Lower leg skin (tissue), 4 donors: ENCODE data around the gene BCO1. TPM values are rescaled to one million over a fixed set of nuclear protein-coding genes. Genes with fewer than 3 reads are reported as not detected.

Experiments
- DNase-seq, 2 donors: peaks; one replicate each; pipeline ENCODE4 v3.0.0-alpha.2; 2019; ENCODE audit warnings: low spot score in 2 of 2
- H3K4me3 ChIP-seq: fragments of 200-600 bp; sonication (generic); 2 replicates; pipeline ENCODE4 v1.5.1; 2017; ENCODE audit warnings: mild to moderate bottlenecking, low read depth; ENCODE audit not compliant: poor library complexity, severe bottlenecking
- CTCF ChIP-seq, 3 donors: fragments of 450-650 bp; IDR thresholded peaks; one replicate each; pipeline ENCODE4 v1.5.1; 2016; ENCODE audit warnings: antibody characterized with exemption in 3 of 3, mild to moderate bottlenecking in 3 of 3, moderate library complexity in 2 of 3
- POLR2A ChIP-seq, 2 donors: fragments of 450-650 bp; IDR thresholded peaks; one replicate each; pipeline ENCODE4 v1.6.1; 2016 to 2017; ENCODE audit warnings: antibody characterized with exemption in 2 of 2, mild to moderate bottlenecking in 1 of 2, moderate library complexity in 1 of 2
- WGBS, 2 donors: methylation state at CpG; one replicate each; pipeline ENCODE4 v1.1.5; 2018; 5-methylcytosine and 5-hydroxymethylcytosine counted together
- intact Hi-C: fragments of 100-400 bp; cut with DNase I; formaldehyde crosslinking; loops from one replicate; pipeline ENCODE4 v1.15.0; 2023; ENCODE audit warnings: low total_unique reads
- total RNA-seq, 4 donors: library from RNA; depleted of rRNA; stranded (reverse); fragments of >200 nt; gene quantifications; one replicate each; pipeline ENCODE4 v1.1.0, GENCODE V29; 2016

The BCO1 gene
- total RNA-seq, 4 donors from 2014 or later: 0.12 to 0.29 TPM; not detected in 2

- TF ChIP-seq CTCF (IDR thresholded peaks at IDR 0.05) (no peak), POLR2A (IDR thresholded peaks at IDR 0.05) (no peak)
- no peak overlapping the region for H3K4me3 ChIP-seq
- WGBS, 2 donors: 91 to 97% methylated on average over 5 of the region's 5 CpGs
- no peak for DNase-seq
- intact Hi-C loops: no loop called here
Measured at GRCh38 chr16:81268509-81268908, 30.0 kb downstream of the BCO1 start.

GRCh38 chr16:81273223-81273950 is 34.9 kb downstream of the BCO1 start:
- H3K4me3 ChIP-seq: no peak overlapping the region
- WGBS, 2 donors: 59 to 75% methylated on average over 10 of the region's 10 CpGs
- intact Hi-C loops: no loop called here
- no peak for DNase-seq
- TF ChIP-seq POLR2A (IDR thresholded peaks at IDR 0.05): no peak
- TF ChIP-seq CTCF (IDR thresholded peaks at IDR 0.05): no peak

GRCh38 chr16:81275064-81275532 is 36.6 kb downstream of the BCO1 start:
- no peak for DNase-seq
- TF ChIP-seq CTCF (IDR thresholded peaks at IDR 0.05): no peak
- TF ChIP-seq POLR2A (IDR thresholded peaks at IDR 0.05): no peak
- intact Hi-C loops: no loop called here

GRCh38 chr16:81275795-81276194 is 37.3 kb downstream of the BCO1 start:
- H3K4me3 ChIP-seq: no peak overlapping the region
- TF ChIP-seq POLR2A (IDR thresholded peaks at IDR 0.05) (no peak), CTCF (IDR thresholded peaks at IDR 0.05) (no peak)
- 63% methylated on average over 5 to 9 of the region's 9 CpGs for WGBS, 2 donors
- intact Hi-C loops: no loop called here
- no peak for DNase-seq

More at GRCh38 chr16:81275064-81275532, 36.6 kb downstream of the BCO1 start:
- WGBS, 2 donors: 77 to 79% methylated on average over 9 of the region's 9 CpGs
- H3K4me3 ChIP-seq: no peak overlapping the region

- TF ChIP-seq CTCF (IDR thresholded peaks at IDR 0.05): no peak
- TF ChIP-seq POLR2A (IDR thresholded peaks at IDR 0.05): no peak
- no peak overlapping the region for H3K4me3 ChIP-seq
- no peak for DNase-seq
- 85 to 89% methylated on average over 3 of the region's 3 CpGs for WGBS, 2 donors
- intact Hi-C loops: no loop called here
Measured at GRCh38 chr16:81276323-81276722, 37.8 kb downstream of the BCO1 start.
